Measurements from ENCODE around the gene BGN.

The BGN gene

DNA sequence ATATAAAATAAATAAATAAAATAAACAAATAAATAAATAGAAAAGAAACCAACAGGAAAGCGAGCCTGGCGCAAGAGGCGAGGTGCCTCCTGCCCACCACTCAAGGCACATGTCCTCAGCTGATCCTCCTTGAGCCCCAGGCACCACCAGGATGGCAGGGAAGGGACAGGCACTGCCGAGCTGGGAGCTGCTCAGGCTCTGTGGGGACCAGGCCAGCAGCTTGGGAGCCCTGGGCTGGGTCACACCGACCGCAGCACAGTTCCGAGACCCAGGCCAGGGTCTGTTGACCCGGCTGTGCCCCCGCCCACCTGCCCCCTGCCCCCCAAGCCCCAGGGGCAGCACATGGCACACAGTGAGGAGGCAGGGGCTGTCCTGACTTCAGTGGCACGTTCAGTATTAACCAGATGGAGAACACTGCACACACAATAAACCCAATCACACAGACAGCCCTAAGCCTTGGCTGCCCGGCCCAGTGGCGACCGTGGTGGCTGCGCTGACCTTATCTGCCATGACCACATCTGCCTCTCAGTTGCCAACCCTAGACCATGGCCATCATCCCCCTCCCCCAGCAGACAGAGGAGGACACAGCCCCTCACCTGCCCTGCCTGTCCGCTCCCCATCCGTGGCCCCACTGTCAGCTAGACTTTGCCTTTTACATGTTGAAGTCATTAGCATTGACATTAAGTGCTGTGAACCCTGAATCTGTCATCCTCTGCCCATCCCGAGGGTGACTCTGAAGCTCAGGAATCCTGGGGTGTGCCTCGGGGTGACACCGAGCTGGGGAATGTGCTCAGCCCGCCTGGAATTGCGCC is 46.0 kb upstream of the BGN start:
- TF ChIP-seq CTCF (IDR thresholded peaks at IDR 0.05; ENCODE audit: low read depth, low read length), result no peak
- DNase-seq (ENCODE audit: extremely low read depth, low read depth), result no peak

DNA sequence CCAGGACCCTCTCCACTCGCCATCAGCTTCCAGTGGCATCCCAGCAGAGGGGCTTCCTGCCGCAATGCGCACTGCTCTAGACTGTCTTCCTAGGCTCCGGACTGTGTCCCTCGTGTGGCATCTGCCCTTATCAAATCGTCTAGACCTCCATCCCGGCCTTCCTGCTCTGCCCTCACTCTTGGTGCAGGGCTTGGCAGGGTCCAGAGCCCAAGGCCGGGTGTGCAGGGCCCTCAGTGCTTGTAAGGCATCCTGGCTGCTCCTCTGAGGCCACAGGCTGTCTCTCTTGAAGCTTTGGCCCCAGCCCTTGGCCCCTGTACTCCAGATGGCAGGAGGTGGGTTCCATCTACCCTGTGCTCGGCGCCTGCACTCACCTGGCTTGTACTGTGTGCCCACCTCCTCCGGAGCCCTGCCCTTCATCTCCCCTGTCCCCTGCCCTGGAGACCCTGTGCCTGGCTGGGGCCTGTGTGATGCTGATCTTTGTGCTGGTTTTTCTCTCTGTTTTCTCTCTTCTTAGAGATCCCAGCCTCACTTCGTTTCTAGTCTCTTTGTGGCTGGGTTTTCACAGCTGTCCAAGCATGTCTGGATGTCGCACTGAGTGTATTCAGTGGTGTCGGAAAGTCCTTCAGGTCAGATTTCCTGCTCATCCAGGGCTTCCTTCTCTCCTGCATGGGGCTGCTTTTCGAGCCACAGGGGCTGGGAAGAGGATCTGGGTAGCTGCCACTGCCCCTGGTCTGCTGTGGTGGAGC is 45.2 kb upstream of the BGN start:
- DNase-seq (ENCODE audit: extremely low read depth, low read depth), result no peak
- TF ChIP-seq CTCF (IDR thresholded peaks at IDR 0.05; ENCODE audit: low read depth, low read length), result no peak

DNA sequence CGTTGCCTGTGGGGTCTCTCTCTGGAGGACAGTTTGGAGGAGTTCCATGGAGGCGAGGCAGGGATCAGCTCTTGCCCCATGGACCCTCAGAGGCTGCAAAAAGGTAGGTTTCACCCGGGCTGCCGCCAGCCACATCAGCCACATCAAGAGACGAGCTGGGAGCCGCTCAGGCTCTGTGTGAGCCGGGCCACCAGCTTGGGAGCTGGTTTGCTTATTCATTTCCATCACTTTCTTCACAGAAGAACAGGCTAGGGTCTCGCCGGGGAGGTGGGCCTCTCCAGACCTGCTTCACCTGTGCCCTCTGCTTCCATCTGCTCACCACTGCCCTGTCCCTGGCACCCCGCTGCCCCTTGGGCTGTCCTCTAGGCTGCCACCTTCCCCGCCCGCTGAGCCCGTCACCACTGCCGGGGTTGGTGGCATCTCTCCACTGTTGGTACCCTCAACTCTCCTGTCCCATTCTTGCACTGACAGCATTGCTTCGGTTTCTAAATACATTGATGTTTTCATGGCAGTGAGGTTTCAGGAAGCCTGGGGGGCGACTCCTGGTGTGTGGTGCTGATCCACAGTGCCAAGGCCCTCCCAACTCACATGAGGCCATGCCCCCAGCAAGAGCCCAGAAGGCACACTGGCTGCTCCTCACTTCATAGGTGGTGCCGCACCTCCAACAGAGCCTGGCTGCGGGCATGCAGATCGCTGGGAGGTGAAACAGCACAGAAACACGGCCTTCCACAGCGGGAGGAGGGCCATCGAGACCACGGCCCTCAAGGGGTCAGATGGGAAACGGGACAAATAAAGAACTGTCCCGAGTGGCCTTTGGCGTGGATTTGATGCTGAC is 44.4 kb upstream of the BGN start:
- no peak for DNase-seq (ENCODE audit: extremely low read depth, low read depth)
- TF ChIP-seq CTCF (IDR thresholded peaks at IDR 0.05; ENCODE audit: low read depth, low read length), result no peak

- TF ChIP-seq CTCF (IDR thresholded peaks at IDR 0.05; ENCODE audit: low read depth, low read length), result no peak
- no peak for DNase-seq (ENCODE audit: extremely low read depth, low read depth)
Measured at GRCh38 chrX:153450949-153451277, 43.9 kb upstream of the BGN start.

DNA sequence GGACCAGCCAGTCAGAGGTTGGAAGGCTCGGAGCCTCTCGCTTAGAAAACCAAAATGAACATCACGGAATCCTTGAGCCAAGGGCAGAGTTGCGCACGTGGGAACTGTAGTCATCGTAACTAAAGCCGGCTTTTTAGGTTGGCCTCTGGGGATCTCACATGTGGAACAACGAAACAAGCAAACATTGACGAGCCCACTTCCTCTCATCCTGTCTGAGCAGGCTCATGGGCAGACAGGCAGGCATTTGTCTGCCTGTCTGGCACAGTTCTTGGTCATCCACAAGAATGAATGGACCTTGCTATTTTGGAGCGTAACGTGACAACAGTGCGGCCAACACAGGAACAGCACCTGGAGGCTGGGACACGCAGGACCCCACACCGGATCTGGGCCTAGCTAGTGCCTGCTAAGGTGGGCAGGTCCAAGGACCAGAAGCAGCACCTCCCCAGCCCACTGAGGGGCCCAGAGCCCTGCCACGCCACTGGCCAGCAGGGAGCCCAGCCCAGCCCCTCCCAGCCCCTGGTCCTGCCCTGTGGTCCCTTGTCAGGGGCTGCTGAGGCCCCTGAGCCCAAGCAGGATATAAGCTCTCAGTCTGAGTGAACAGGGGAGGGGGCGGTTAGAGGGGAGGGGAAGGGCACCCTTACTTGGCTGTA is 39.8 kb upstream of the BGN start:
- no peak for TF ChIP-seq CTCF (IDR thresholded peaks at IDR 0.05; ENCODE audit: low read depth, low read length)
- DNase-seq (ENCODE audit: extremely low read depth, low read depth), result no peak

- DNase-seq (ENCODE audit: extremely low read depth, low read depth), result no peak
- no peak for TF ChIP-seq CTCF (IDR thresholded peaks at IDR 0.05; ENCODE audit: low read depth, low read length)
Measured at GRCh38 chrX:153455571-153455970, 39.2 kb upstream of the BGN start.

Data from AG09319 (cell line).